GM13977 (cell line): ENCODE results near the gene AKR1D1.
"Not testable (repeated sequence)": the region's sequence is repeated elsewhere in the genome, so short reads cannot be mapped to it uniquely, and the experiment has no call there.

Experiments
- DNase-seq: peaks from one replicate; pipeline ENCODE4 v3.0.0; 2012; ENCODE audit warnings: low spot score
- CTCF ChIP-seq: IDR thresholded peaks from 2 replicates; pipeline ENCODE4 v1.5.1; 2012; ENCODE audit warnings: mild to moderate bottlenecking, control low read depth; ENCODE audit not compliant: insufficient read depth; ENCODE audit errors: extremely low read depth, missing control alignments
- in situ Hi-C: fragments of 300-500 bp; cut with MboI; formaldehyde crosslinking; loops from one replicate; pipeline ENCODE4 v1.12.0; 2022; ENCODE audit warnings: low sequenced_read_pairs, low pct_unique_long_range_greater_than_20kb, mixed read lengths, inconsistent platforms; ENCODE audit not compliant: unreplicated experiment

The AKR1D1 gene

GRCh38 chr7:138081868-138082267, 5.6 kb downstream of the AKR1D1 start:
- in situ Hi-C loops: no loop called here
- no peak for TF ChIP-seq CTCF
- no peak for DNase-seq

- TF ChIP-seq CTCF: no peak
- in situ Hi-C loops: no loop called here
- DNase-seq: no peak
Measured at GRCh38 chr7:138083859-138084258, 7.6 kb downstream of the AKR1D1 start.

GRCh38 chr7:138086563-138087270, 10.5 kb downstream of the AKR1D1 start:
- no peak for DNase-seq
- in situ Hi-C loops: no loop called here
- no peak for TF ChIP-seq CTCF

GRCh38 chr7:138089080-138089901, 13.0 kb downstream of the AKR1D1 start:
- TF ChIP-seq CTCF: no peak
- DNase-seq: no peak
- in situ Hi-C loops: no loop called here

- DNase-seq: no peak
- no peak for TF ChIP-seq CTCF
- in situ Hi-C loops: no loop called here
Measured at GRCh38 chr7:138091032-138091431, 14.8 kb downstream of the AKR1D1 start.

- DNase-seq, in situ Hi-C loops: not testable (repeated sequence)
Measured at GRCh38 chr7:138091840-138092239, 15.6 kb downstream of the AKR1D1 start.

GRCh38 chr7:138092486-138093028, 16.3 kb downstream of the AKR1D1 start:
- TF ChIP-seq CTCF: no peak
- in situ Hi-C loops: no loop called here
- DNase-seq: no peak
